Measurements from ENCODE around the gene LYAR.

DNA sequence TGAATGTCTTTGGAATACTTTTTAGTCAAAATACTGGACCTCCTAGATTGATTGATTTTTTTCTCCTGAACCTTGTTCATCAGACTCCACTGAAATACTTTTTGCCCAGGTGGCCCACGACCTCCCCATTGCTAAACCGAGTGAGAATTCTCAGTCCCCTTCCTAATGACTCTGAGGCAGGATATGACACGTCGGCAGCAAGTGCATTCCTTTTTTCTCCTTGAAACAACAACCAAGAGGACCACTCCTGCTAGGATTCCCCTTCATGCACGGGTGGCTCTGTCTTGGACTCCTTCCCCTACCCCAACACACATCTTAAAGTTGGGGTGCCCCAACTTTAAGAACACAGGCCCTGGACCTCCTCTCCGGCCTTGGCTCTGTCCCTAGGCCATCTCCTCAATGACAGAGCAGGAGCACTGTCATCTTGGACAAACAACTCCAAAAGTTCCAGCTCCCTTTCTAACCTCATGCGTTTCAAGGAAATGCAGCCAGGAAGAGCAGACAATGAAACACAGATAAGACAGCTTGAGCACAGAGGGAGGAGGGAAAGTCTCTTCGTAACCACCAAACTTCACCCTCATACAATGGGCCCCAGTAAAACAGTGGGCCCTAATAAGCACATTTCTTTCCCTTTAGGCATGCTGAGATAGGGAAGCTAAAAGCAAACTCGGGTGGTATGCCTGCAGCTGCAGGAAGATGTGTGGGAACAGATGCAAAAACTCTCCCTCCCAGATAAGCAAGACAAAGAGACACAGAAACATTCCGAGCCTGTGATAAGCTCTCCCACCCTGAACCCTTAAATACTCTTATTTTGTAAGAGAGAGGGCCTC lies 34.0 kb upstream of the LYAR start:
- TF ChIP-seq POLR2A (IDR thresholded peaks at IDR 0.05) (no peak), POLR2AphosphoS5 (IDR thresholded peaks at IDR 0.05) (no peak)
- TF ChIP-seq, protein P1, sequence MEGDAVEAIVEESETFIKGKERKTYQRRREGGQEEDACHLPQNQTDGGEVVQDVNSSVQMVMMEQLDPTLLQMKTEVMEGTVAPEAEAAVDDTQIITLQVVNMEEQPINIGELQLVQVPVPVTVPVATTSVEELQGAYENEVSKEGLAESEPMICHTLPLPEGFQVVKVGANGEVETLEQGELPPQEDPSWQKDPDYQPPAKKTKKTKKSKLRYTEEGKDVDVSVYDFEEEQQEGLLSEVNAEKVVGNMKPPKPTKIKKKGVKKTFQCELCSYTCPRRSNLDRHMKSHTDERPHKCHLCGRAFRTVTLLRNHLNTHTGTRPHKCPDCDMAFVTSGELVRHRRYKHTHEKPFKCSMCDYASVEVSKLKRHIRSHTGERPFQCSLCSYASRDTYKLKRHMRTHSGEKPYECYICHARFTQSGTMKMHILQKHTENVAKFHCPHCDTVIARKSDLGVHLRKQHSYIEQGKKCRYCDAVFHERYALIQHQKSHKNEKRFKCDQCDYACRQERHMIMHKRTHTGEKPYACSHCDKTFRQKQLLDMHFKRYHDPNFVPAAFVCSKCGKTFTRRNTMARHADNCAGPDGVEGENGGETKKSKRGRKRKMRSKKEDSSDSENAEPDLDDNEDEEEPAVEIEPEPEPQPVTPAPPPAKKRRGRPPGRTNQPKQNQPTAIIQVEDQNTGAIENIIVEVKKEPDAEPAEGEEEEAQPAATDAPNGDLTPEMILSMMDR (IDR thresholded peaks at IDR 0.05), result no peak
